ENCODE results near the gene AGBL2. TPM values are rescaled to one million over a fixed set of nuclear protein-coding genes. Genes with fewer than 3 reads are reported as not detected.

AGBL2 gene
- total RNA-seq, 1 experiment from 2014 or later, result 3.0 TPM

DNA sequence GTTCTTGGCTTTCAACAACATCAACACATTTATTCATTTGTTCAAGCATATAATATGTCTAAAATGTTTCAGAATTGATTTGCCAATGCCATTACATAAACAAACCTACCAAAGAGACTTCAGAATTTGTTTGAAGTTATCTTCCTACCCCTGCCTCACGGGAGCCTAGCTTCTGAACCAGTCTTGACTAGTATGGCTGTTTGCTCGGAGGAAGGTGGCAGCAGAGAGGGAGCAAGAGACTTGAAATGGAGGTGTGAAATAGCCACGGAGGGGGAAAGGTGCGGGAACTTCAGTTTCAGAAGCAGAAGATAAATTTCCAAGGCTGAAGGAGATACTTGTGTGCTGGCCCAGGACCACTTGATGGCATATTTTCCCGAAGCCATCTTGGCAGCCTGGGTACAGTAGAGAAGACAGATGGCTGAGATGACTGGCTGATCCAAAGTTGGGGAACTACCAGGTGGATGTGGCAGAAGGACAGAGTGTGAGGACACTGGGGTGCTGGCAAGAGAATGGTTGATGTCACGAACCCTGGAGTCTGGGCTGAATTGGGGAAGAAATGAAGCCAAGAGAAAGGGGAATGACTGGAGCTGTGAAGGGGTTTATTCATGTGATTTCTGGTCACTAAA is 58.8 kb downstream of the AGBL2 start:
- no peak overlapping the region for H3K4me3 Mint-ChIP-seq
- no peak overlapping the region for H2AK5ac ChIP-seq (ENCODE audit: insufficient read length, low read length)
- no peaks in the 10 kb centered on the region for H3K27me3 ChIP-seq (ENCODE audit: insufficient read depth, low read length)
- peaks cover 2% of the 10 kb centered on the region; the same call in 1 of the 2 replicates for H3K27me3 Mint-ChIP-seq (ENCODE audit: low read depth)
- no peaks in the 10 kb centered on the region for H3K79me1 ChIP-seq (ENCODE audit: insufficient read depth, low read depth, low read length, poor library complexity, severe bottlenecking)
- no peak overlapping the region for H3K9ac ChIP-seq (ENCODE audit: extremely low read depth, insufficient read length, low read length)
- peaks cover 0 to 15% (median 8%) of the 10 kb centered on the region in 3 experiments; a peak in 4 of 7 replicates for H3K36me3 Mint-ChIP-seq (ENCODE audit: insufficient read depth in 1 of 3, low read depth in 3 of 3)
- no peak overlapping the region for H2BK5ac ChIP-seq (ENCODE audit: insufficient read length, low read length)
- WGBS (ENCODE audit: extremely low coverage, insufficient read length, low lambda C conversion rate), result no CpG with 5 or more reads among the region's 6 CpGs
- H2BK12ac ChIP-seq (ENCODE audit: insufficient read length, low read depth, low read length), result no peak overlapping the region
- H4K8ac ChIP-seq (replicated peaks; ENCODE audit: insufficient read length, low read depth, low read length), result no peak overlapping the region
- no peak overlapping the region for H2BK20ac ChIP-seq (ENCODE audit: low read depth, low read length, poor library complexity, severe bottlenecking)
- no peak overlapping the region for H4K91ac ChIP-seq (ENCODE audit: insufficient read length, low read depth, low read length)
- no peak overlapping the region for H3T11ph ChIP-seq (ENCODE audit: low read length)
- no peaks in the 10 kb centered on the region for H3K23me2 ChIP-seq (ENCODE audit: insufficient read length, low read depth, low read length, poor library complexity, severe bottlenecking)
- no peaks in the 10 kb centered on the region for H3K79me2 ChIP-seq (ENCODE audit: insufficient read depth, low read length)
- H3K4me2 ChIP-seq (ENCODE audit: insufficient read depth, insufficient read length, low read length), result no peak overlapping the region
- H3K18ac ChIP-seq (ENCODE audit: insufficient read length, low read depth, low read length), result no peak overlapping the region
- H3K27ac Mint-ChIP-seq, result no peak overlapping the region; a peak in 2 of 7 replicates
- H2BK120ac ChIP-seq (ENCODE audit: low read depth, low read length, poor library complexity, severe bottlenecking), result no peak overlapping the region
- no peaks in the 10 kb centered on the region for H3K4me1 ChIP-seq (ENCODE audit: insufficient read depth, low read length)
- no peak overlapping the region for H4K5ac ChIP-seq (ENCODE audit: insufficient read length, low read depth, low read length)
- H2AFZ ChIP-seq (ENCODE audit: low read length), result peak overlapping the region; percentile 59
- peak; percentile 33 for DNase-seq
- peaks cover 12 to 15% of the 10 kb centered on the region in 2 experiments; a peak in 4 of 5 replicates for H3K9me3 Mint-ChIP-seq
- H3K4ac ChIP-seq (ENCODE audit: low read depth, low read length), result no peak overlapping the region
- no peak overlapping the region for H3K23ac ChIP-seq (ENCODE audit: insufficient read length, low read depth, low read length)
- no peaks in the 10 kb centered on the region for H4K20me1 ChIP-seq (ENCODE audit: control insufficient read depth, insufficient read depth, insufficient read length)
- peaks cover 6% of the 10 kb centered on the region for H3K9me3 ChIP-seq (ENCODE audit: control insufficient read depth, low read depth, low read length)
- H3K56ac ChIP-seq (ENCODE audit: insufficient read length, low read depth, low read length), result no peak overlapping the region
- peaks cover under 1 to 5% of the 10 kb centered on the region in 2 experiments; a peak in 1 of 4 replicates for H3K4me1 Mint-ChIP-seq
- no peak overlapping the region for H3K27ac ChIP-seq (ENCODE audit: insufficient read length, low read depth, low read length)
- TF ChIP-seq, protein P1, sequence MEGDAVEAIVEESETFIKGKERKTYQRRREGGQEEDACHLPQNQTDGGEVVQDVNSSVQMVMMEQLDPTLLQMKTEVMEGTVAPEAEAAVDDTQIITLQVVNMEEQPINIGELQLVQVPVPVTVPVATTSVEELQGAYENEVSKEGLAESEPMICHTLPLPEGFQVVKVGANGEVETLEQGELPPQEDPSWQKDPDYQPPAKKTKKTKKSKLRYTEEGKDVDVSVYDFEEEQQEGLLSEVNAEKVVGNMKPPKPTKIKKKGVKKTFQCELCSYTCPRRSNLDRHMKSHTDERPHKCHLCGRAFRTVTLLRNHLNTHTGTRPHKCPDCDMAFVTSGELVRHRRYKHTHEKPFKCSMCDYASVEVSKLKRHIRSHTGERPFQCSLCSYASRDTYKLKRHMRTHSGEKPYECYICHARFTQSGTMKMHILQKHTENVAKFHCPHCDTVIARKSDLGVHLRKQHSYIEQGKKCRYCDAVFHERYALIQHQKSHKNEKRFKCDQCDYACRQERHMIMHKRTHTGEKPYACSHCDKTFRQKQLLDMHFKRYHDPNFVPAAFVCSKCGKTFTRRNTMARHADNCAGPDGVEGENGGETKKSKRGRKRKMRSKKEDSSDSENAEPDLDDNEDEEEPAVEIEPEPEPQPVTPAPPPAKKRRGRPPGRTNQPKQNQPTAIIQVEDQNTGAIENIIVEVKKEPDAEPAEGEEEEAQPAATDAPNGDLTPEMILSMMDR (conservative IDR thresholded peaks at IDR 0.05), result peak; percentile 21; the same call in 1 of the 3 replicates
- no peak overlapping the region for H3K14ac ChIP-seq (ENCODE audit: insufficient read depth, low read length)
- no peak overlapping the region for H2BK15ac ChIP-seq (ENCODE audit: low read depth, low read length)

All from H9 (cell line).